SK-N-SH (cell line): ENCODE data around the gene CENPN. TPM values are rescaled to one million over a fixed set of nuclear protein-coding genes. Genes with fewer than 3 reads are reported as not detected.

ENCODE experiments used
- CTCF ChIA-PET: fragments of 300-600, 350-600 bp; formaldehyde crosslinking; extraction: SDS; loops from one replicate; lab custom pipeline; 2021; lab: Yijun Ruan, JAX
- POLR2A ChIA-PET: fragments of 350-600 bp; sonication (Branson Sonifier 250); formaldehyde crosslinking; extraction: SDS; loops from one replicate; lab custom pipeline; 2020; ENCODE audit warnings: antibody characterized with exemption, inconsistent platforms; lab: Yijun Ruan, JAX
- DNase-seq: peaks from one replicate; pipeline ENCODE4 v3.0.0; 2012
- H2AFZ ChIP-seq: fragments of 200-600 bp; sonication (generic); 2 replicates; pipeline ENCODE4 v1.8.1; 2016; ENCODE audit warnings: antibody characterized with exemption, mild to moderate bottlenecking, low read depth
- H3F3A ChIP-seq: fragments of 200-600 bp; sonication (generic); replicated peaks from 2 replicates; pipeline ENCODE3; 2016; ENCODE audit warnings: antibody characterized with exemption, mild to moderate bottlenecking; ENCODE audit not compliant: insufficient read depth
- H3K27ac ChIP-seq, 2 experiments: fragments of 200-500 bp in 1 of 2; fragments of 200-600 bp in 1 of 2; sonication (Bioruptor generic) in 1 of 2; sonication (generic), shearing (Covaris generic) in 1 of 2; 2 replicates each; pipeline versions ENCODE4 v1.5.1 to v1.6.1; 2014 to 2016; ENCODE audit warnings: low read depth in 2 of 2, inconsistent platforms in 1 of 2, low read length in 1 of 2, mild to moderate bottlenecking in 1 of 2, mixed read lengths in 1 of 2
- H3K27me3 ChIP-seq: fragments of 200-600 bp; sonication (generic), shearing (Covaris generic); 2 replicates; pipeline ENCODE4 v1.6.1; 2016; ENCODE audit warnings: mixed run types; ENCODE audit not compliant: insufficient read depth
- H3K36me3 ChIP-seq, 2 experiments: fragments of 200-500 bp in 1 of 2; fragments of 200-600 bp in 1 of 2; sonication (Bioruptor generic) in 1 of 2; sonication (generic) in 1 of 2; replicated peaks in 1 of 2; 2 replicates each; pipeline versions ENCODE3 to v1.5.1; 2014 to 2016; ENCODE audit warnings: low read length in 1 of 2, mild to moderate bottlenecking in 1 of 2; ENCODE audit not compliant: insufficient read depth in 2 of 2, control insufficient read depth in 1 of 2
- H3K4me1 ChIP-seq, 2 experiments: fragments of 200-500 bp in 1 of 2; fragments of 200-600 bp in 1 of 2; sonication (Bioruptor generic) in 1 of 2; sonication (generic), shearing (Covaris generic) in 1 of 2; 2 replicates each; pipeline versions ENCODE4 v1.5.1 to v1.6.1; 2014 to 2016; ENCODE audit warnings: low read depth in 1 of 2, low read length in 1 of 2, mixed run types in 1 of 2; ENCODE audit not compliant: insufficient read depth in 2 of 2, control insufficient read depth in 1 of 2
- H3K4me2 ChIP-seq: fragments of 200-600 bp; sonication (generic), shearing (Covaris generic); 2 replicates; pipeline ENCODE4 v1.6.1; 2017; ENCODE audit warnings: mixed run types
- H3K4me3 ChIP-seq, 2 experiments: fragments of 200-500 bp in 1 of 2; fragments of 200-600 bp in 1 of 2; sonication (Bioruptor generic) in 1 of 2; sonication (generic), shearing (Covaris generic) in 1 of 2; 2 replicates each; pipeline versions ENCODE4 v1.5.1 to v1.8.1; 2014 to 2016; ENCODE audit warnings: low read depth in 2 of 2, inconsistent platforms in 1 of 2, low read length in 1 of 2, mild to moderate bottlenecking in 1 of 2, mixed read lengths in 1 of 2, moderate library complexity in 1 of 2
- H3K79me2 ChIP-seq: fragments of 200-600 bp; sonication (generic); 2 replicates; pipeline ENCODE4 v1.8.1; 2017; ENCODE audit warnings: mild to moderate bottlenecking; ENCODE audit not compliant: insufficient read depth
- H3K9ac ChIP-seq: fragments of 200-600 bp; sonication (generic); 2 replicates; pipeline ENCODE4 v1.6.1; 2017; ENCODE audit warnings: mixed run types
- H3K9me2 ChIP-seq: fragments of 200-600 bp; sonication (generic); 2 replicates; pipeline ENCODE4 v1.6.1; 2017; ENCODE audit warnings: mixed run types
- H3K9me3 ChIP-seq: fragments of 200-600 bp; sonication (generic); 2 replicates; pipeline ENCODE4 v1.6.1; 2017; ENCODE audit warnings: mixed run types, mild to moderate bottlenecking, moderate library complexity
- H4K20me1 ChIP-seq: fragments of 200-600 bp; sonication (generic); 2 replicates; pipeline ENCODE4 v1.6.1; 2017; ENCODE audit warnings: mild to moderate bottlenecking, mixed run types; ENCODE audit not compliant: insufficient read depth
- CHD2 ChIP-seq: fragments of 150-350 bp; IDR thresholded peaks from 2 replicates; pipeline ENCODE4 v1.6.1; 2018; ENCODE audit warnings: low read length; ENCODE audit not compliant: partially characterized antibody
- EZH2phosphoT487 ChIP-seq: fragments of 200-600 bp; sonication (generic); IDR thresholded peaks from 2 replicates; pipeline ENCODE4 v1.6.1; 2017; ENCODE audit warnings: low read depth, mixed run types, mild to moderate bottlenecking, antibody characterized with exemption, moderate library complexity, borderline replicate concordance
- FOSL2 ChIP-seq: IDR thresholded peaks from 2 replicates; pipeline ENCODE4 v1.4.0; 2012; ENCODE audit warnings: low read depth, mild to moderate bottlenecking, moderate library complexity, borderline replicate concordance
- FOXM1 ChIP-seq: IDR thresholded peaks from 2 replicates; pipeline ENCODE4 v1.4.0; 2012; ENCODE audit warnings: low read depth, mild to moderate bottlenecking
- GABPA ChIP-seq: IDR thresholded peaks from 2 replicates; pipeline ENCODE4 v1.4.0; 2012; ENCODE audit warnings: low read depth, mild to moderate bottlenecking
- GATA2 ChIP-seq: sonication (generic); formaldehyde crosslinking; IDR thresholded peaks from 2 replicates; pipeline ENCODE4 v1.5.0; 2020; ENCODE audit warnings: mild to moderate bottlenecking, missing genetic modification reagents
- MEF2A ChIP-seq: IDR thresholded peaks from 2 replicates; pipeline ENCODE4 v1.4.0; 2012; ENCODE audit warnings: low read depth, borderline replicate concordance
- NFIC ChIP-seq: IDR thresholded peaks from 2 replicates; pipeline ENCODE4 v1.4.0; 2012; ENCODE audit warnings: borderline replicate concordance
- NRF1 ChIP-seq: IDR thresholded peaks from 2 replicates; pipeline ENCODE4 v1.6.1; 2012; ENCODE audit warnings: low read depth, mild to moderate bottlenecking, low read length
- RCOR1 ChIP-seq: fragments of 150-350 bp; IDR thresholded peaks from 2 replicates; pipeline ENCODE4 v1.6.1; 2017; ENCODE audit warnings: antibody characterized with exemption, low read length
- SMC3 ChIP-seq: IDR thresholded peaks from 2 replicates; pipeline ENCODE4 v1.6.1; 2012; ENCODE audit warnings: low read depth, low read length, improper control_type of control experiment
- TAF1 ChIP-seq: IDR thresholded peaks from 2 replicates; pipeline ENCODE4 v1.6.1; 2012; ENCODE audit warnings: low read depth, mild to moderate bottlenecking, low read length, moderate library complexity, borderline replicate concordance
- TCF12 ChIP-seq: IDR thresholded peaks from 2 replicates; pipeline ENCODE4 v1.4.0; 2012
- TEAD4 ChIP-seq: IDR thresholded peaks from 2 replicates; pipeline ENCODE4 v1.4.0; 2012; ENCODE audit warnings: mild to moderate bottlenecking, borderline replicate concordance; ENCODE audit not compliant: insufficient read depth
- YY1 ChIP-seq: IDR thresholded peaks from 2 replicates; pipeline ENCODE4 v1.4.0; 2012; ENCODE audit warnings: low read depth, mild to moderate bottlenecking
- WGBS: methylation state at CpG from one replicate; pipeline ENCODE4 v1.1.6; 2017; ENCODE audit warnings: low lambda C conversion rate; 5-methylcytosine and 5-hydroxymethylcytosine counted together
- polyA plus RNA-seq, 3 experiments: library from polyadenylated mRNA; depleted of rRNA; stranded (reverse); fragments of >200 nt; gene quantifications; 2 replicates each; pipeline ENCODE4 v1.2.3, GENCODE V29; 2012
- TF ChIP-seq, protein P1 (sequence below): IDR thresholded peaks from 2 replicates; pipeline ENCODE4 v1.4.0; 2012; ENCODE audit warnings: low read depth, borderline replicate concordance
- TF ChIP-seq, protein P2 (sequence below): IDR thresholded peaks from 2 replicates; pipeline ENCODE4; 2012
- TF ChIP-seq, protein P3 (sequence below): fragments of 150-350 bp; IDR thresholded peaks from 2 replicates; pipeline ENCODE4 v1.6.1; 2017; ENCODE audit warnings: antibody characterized with exemption, low read length, low read depth, borderline replicate concordance

The CENPN gene
- polyA plus RNA-seq, 1 of the 3 experiments (the other 2 are of a cell fraction): 35.3 TPM

DNA sequence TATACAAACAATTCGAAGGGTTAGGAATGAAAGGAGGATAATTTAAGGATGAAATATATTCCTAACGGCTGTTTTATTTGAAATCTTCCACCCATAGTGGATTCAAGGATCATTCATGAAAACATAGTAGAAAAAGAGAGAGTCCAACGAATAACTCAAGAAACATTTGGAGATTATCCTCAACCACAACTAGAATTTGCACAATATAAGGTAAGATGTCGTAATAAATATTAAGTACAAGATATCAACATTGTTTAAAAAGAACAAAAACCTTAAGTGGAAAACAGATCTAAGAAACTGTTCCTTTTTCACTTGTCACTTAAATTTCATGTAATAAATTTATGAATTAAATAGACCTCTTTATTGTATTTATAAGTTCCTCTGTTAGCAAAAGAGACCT is 19.4 kb downstream of the CENPN start:
- Histone ChIP-seq H3K79me2 (no peaks in the 10 kb centered on the region), H3K4me1 (no peaks in the 10 kb centered on the region), H4K20me1 (no peaks in the 10 kb centered on the region), H3K36me3 (peaks cover 27 to 38% of the 10 kb centered on the region in 2 experiments), H3K4me3 (no peak overlapping the region), H3K4me2 (no peak overlapping the region), H3K9ac (no peak overlapping the region), H3K9me2 (no peaks in the 10 kb centered on the region), H3K27me3 (no peaks in the 10 kb centered on the region), H3K9me3 (no peaks in the 10 kb centered on the region), H3K27ac (no peak overlapping the region), H3F3A (peaks cover 12% of the 10 kb centered on the region), H2AFZ (no peak overlapping the region)
- WGBS: 95% methylated on average over 4 of the region's 4 CpGs
- DNase-seq: no peak
- TF ChIP-seq EZH2phosphoT487 (no peak), YY1 (no peak), GATA2 (no peak), CHD2 (no peak), RCOR1 (no peak), SMC3 (no peak), NFIC (no peak), MEF2A (no peak), NRF1 (no peak), TCF12 (no peak), TAF1 (no peak), FOXM1 (no peak), TEAD4 (no peak), FOSL2 (no peak), GABPA (no peak)
- TF ChIP-seq, protein P1, sequence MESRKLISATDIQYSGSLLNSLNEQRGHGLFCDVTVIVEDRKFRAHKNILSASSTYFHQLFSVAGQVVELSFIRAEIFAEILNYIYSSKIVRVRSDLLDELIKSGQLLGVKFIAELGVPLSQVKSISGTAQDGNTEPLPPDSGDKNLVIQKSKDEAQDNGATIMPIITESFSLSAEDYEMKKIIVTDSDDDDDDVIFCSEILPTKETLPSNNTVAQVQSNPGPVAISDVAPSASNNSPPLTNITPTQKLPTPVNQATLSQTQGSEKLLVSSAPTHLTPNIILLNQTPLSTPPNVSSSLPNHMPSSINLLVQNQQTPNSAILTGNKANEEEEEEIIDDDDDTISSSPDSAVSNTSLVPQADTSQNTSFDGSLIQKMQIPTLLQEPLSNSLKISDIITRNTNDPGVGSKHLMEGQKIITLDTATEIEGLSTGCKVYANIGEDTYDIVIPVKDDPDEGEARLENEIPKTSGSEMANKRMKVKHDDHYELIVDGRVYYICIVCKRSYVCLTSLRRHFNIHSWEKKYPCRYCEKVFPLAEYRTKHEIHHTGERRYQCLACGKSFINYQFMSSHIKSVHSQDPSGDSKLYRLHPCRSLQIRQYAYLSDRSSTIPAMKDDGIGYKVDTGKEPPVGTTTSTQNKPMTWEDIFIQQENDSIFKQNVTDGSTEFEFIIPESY: no peak
- TF ChIP-seq, protein P2, sequence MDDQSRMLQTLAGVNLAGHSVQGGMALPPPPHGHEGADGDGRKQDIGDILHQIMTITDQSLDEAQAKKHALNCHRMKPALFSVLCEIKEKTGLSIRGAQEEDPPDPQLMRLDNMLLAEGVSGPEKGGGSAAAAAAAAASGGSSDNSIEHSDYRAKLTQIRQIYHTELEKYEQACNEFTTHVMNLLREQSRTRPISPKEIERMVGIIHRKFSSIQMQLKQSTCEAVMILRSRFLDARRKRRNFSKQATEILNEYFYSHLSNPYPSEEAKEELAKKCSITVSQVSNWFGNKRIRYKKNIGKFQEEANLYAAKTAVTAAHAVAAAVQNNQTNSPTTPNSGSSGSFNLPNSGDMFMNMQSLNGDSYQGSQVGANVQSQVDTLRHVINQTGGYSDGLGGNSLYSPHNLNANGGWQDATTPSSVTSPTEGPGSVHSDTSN: no peak
- TF ChIP-seq, protein P3, sequence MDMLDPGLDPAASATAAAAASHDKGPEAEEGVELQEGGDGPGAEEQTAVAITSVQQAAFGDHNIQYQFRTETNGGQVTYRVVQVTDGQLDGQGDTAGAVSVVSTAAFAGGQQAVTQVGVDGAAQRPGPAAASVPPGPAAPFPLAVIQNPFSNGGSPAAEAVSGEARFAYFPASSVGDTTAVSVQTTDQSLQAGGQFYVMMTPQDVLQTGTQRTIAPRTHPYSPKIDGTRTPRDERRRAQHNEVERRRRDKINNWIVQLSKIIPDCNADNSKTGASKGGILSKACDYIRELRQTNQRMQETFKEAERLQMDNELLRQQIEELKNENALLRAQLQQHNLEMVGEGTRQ: no peak
- CTCF ChIA-PET: no interaction called here
- POLR2A ChIA-PET: no interaction called here
